GM23338 (cell line): ENCODE measurements around the gene RNF180. TPM values are rescaled to one million over a fixed set of nuclear protein-coding genes. Genes with fewer than 3 reads are reported as not detected.

Experiments
- ATAC-seq: fragments of 200-7000 bp; cut with Tn5 transposase; 3 replicates; pipeline ENCODE4 v1.9.1; 2020
- DNase-seq: peaks from one replicate; pipeline ENCODE4 v3.0.0-alpha.2; 2015; ENCODE audit warnings: low spot score
- H2AFZ ChIP-seq: fragments of 200-600 bp; sonication (generic); 2 replicates; pipeline ENCODE4 v1.8.0; 2016; ENCODE audit warnings: antibody characterized with exemption, mild to moderate bottlenecking, moderate library complexity
- H3F3A ChIP-seq: fragments of 200-600 bp; sonication (generic); replicated peaks from 2 replicates; pipeline ENCODE4 v1.8.0; 2017; ENCODE audit warnings: antibody characterized with exemption, mixed run types, low read depth
- H3K27ac ChIP-seq: fragments of 200-600 bp; sonication (generic); 2 replicates; pipeline ENCODE4 v1.6.1; 2016; ENCODE audit warnings: low read depth
- H3K27me3 ChIP-seq: fragments of 200-600 bp; sonication (generic); 2 replicates; pipeline ENCODE4 v1.8.0; 2016; ENCODE audit warnings: mild to moderate bottlenecking, mixed run types, moderate library complexity; ENCODE audit not compliant: insufficient read depth
- H3K36me3 ChIP-seq: fragments of 200-600 bp; sonication (generic); 2 replicates; pipeline ENCODE4 v1.8.0; 2016; ENCODE audit warnings: mild to moderate bottlenecking; ENCODE audit not compliant: insufficient read depth
- H3K4me1 ChIP-seq: fragments of 200-600 bp; sonication (generic); 2 replicates; pipeline ENCODE4 v1.8.0; 2016; ENCODE audit warnings: mild to moderate bottlenecking, moderate library complexity; ENCODE audit not compliant: insufficient read depth
- H3K4me2 ChIP-seq: fragments of 200-600 bp; sonication (generic); 2 replicates; pipeline ENCODE4 v1.7.1; 2017; ENCODE audit warnings: mixed run types
- H3K4me3 ChIP-seq: fragments of 200-600 bp; sonication (generic); 2 replicates; pipeline ENCODE4 v1.6.1; 2016; ENCODE audit warnings: mixed run types
- H3K79me2 ChIP-seq: fragments of 200-600 bp; sonication (generic); replicated peaks from 2 replicates; pipeline ENCODE4 v1.8.0; 2017; ENCODE audit warnings: mild to moderate bottlenecking; ENCODE audit not compliant: insufficient read depth
- H3K9me2 ChIP-seq: fragments of 200-600 bp; sonication (generic); 2 replicates; pipeline ENCODE4 v1.8.0; 2017; ENCODE audit not compliant: insufficient read depth
- H4K20me1 ChIP-seq: fragments of 200-600 bp; sonication (generic); replicated peaks from 2 replicates; pipeline ENCODE4 v1.8.0; 2017; ENCODE audit warnings: mild to moderate bottlenecking; ENCODE audit not compliant: insufficient read depth
- H3K27ac Mint-ChIP-seq: 2 replicates; pipeline ENCODE4 v1.8.0; 2020; ENCODE audit warnings: inconsistent platforms, mild to moderate bottlenecking, moderate library complexity, mixed read lengths
- H3K27me3 Mint-ChIP-seq: 3 replicates; pipeline ENCODE4 v1.8.0; 2022; ENCODE audit warnings: low read depth, mild to moderate bottlenecking, moderate library complexity, mixed read lengths, inconsistent platforms; ENCODE audit not compliant: insufficient read depth, poor library complexity
- H3K36me3 Mint-ChIP-seq: 3 replicates; pipeline ENCODE4 v1.8.0; 2021; ENCODE audit warnings: low read depth, mild to moderate bottlenecking, inconsistent platforms, moderate library complexity, mixed read lengths
- H3K4me1 Mint-ChIP-seq: 3 replicates; pipeline ENCODE4 v1.8.0; 2020; ENCODE audit warnings: mild to moderate bottlenecking, inconsistent platforms, mixed read lengths
- H3K4me3 Mint-ChIP-seq: 3 replicates; pipeline ENCODE4 v1.8.0; 2021; ENCODE audit warnings: moderate library complexity, mild to moderate bottlenecking, inconsistent platforms, mixed read lengths
- H3K9me3 Mint-ChIP-seq: 3 replicates; pipeline ENCODE4 v1.8.0; 2020; ENCODE audit warnings: moderate library complexity, mild to moderate bottlenecking, inconsistent platforms, mixed read lengths
- JUNB ChIP-seq: IDR thresholded peaks from one replicate; pipeline ENCODE4 v1.6.1; 2016; ENCODE audit warnings: antibody characterized with exemption; ENCODE audit not compliant: unreplicated experiment
- POLR2AphosphoS5 ChIP-seq: IDR thresholded peaks from 2 replicates; pipeline ENCODE4 v1.6.1; 2016; ENCODE audit warnings: antibody characterized with exemption, low read depth
- REST ChIP-seq: IDR thresholded peaks from one replicate; pipeline ENCODE4 v1.6.1; 2018; ENCODE audit warnings: antibody characterized with exemption; ENCODE audit not compliant: unreplicated experiment
- STAT1 ChIP-seq: IDR thresholded peaks from one replicate; pipeline ENCODE4 v1.6.1; 2016; ENCODE audit warnings: antibody characterized with exemption; ENCODE audit not compliant: unreplicated experiment
- ZNF462 ChIP-seq: fragments of 250-450 bp; sonication (Bioruptor Pico); IDR thresholded peaks from 2 replicates; pipeline ENCODE4 v1.5.0; 2020; ENCODE audit warnings: mild to moderate bottlenecking, moderate library complexity
- polyA plus RNA-seq: library from polyadenylated mRNA; unstranded; fragments of >200 nt; fragmentation: Nextera tagmentation; extraction: Ambion mirVana; gene quantifications from 2 replicates; pipeline ENCODE4 v1.2.1, GENCODE V29; 2016
- total RNA-seq: library from RNA; depleted of rRNA; stranded (reverse); fragments of >200 nt; shearing (Covaris generic); gene quantifications from 2 replicates; pipeline ENCODE4 v1.2.3, GENCODE V29; 2014

Gene RNF180
- total and polyA plus RNA-seq, 2 experiments from 2014 or later: 2.0 to 4.2 TPM

DNA sequence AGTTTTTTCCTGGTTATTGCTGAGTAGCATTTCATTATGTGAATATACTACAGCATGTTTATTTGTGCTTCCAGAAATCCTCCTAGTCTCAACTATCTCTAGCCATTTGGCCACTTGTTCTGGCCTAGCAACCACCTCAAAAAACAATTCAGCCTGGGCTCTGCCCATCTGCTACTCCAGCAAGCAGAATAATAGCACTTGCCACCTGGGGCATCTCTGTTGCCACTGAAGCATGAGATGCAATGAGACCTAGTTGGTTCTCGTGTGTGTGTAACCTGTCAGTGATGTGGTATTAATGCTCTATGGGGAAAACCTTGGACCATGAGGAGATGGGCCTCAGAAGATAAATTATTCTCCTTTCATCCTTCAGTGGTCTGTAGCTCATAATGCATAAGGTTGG lies 129.5 kb downstream of the RNF180 start (continued):
- TF ChIP-seq ZNF462 (CRISPR knock-in tag) (no peak), POLR2AphosphoS5 (no peak), STAT1 (no peak), JUNB (no peak)

GRCh38 chr5:64298586-64298985 lies 132.9 kb downstream of the RNF180 start:
- no peak overlapping the region for H2AFZ ChIP-seq
- no peaks in the 10 kb centered on the region for H3K9me2 ChIP-seq
- no peak overlapping the region for H3K4me3 ChIP-seq
- H3K4me1 ChIP-seq: no peaks in the 10 kb centered on the region
- ATAC-seq: no peak
- no peaks in the 10 kb centered on the region for H3K79me2 ChIP-seq
- no peak overlapping the region for H3K4me2 ChIP-seq
- H3K27me3 Mint-ChIP-seq: no peaks in the 10 kb centered on the region
- no peaks in the 10 kb centered on the region for H3K36me3 Mint-ChIP-seq
- TF ChIP-seq REST: no peak
- H4K20me1 ChIP-seq: no peaks in the 10 kb centered on the region
- no peak overlapping the region for H3K27ac ChIP-seq
- no peaks in the 10 kb centered on the region for H3K4me1 Mint-ChIP-seq
- no peaks in the 10 kb centered on the region for H3K27me3 ChIP-seq
- H3K36me3 ChIP-seq: no peaks in the 10 kb centered on the region
- H3K9me3 Mint-ChIP-seq: no peaks in the 10 kb centered on the region
- no peak for DNase-seq
- no peak overlapping the region for H3K4me3 Mint-ChIP-seq
- no peak overlapping the region for H3K27ac Mint-ChIP-seq
- no peaks in the 10 kb centered on the region for H3F3A ChIP-seq
